Measurements from ENCODE around the gene DCAF16.

DNA sequence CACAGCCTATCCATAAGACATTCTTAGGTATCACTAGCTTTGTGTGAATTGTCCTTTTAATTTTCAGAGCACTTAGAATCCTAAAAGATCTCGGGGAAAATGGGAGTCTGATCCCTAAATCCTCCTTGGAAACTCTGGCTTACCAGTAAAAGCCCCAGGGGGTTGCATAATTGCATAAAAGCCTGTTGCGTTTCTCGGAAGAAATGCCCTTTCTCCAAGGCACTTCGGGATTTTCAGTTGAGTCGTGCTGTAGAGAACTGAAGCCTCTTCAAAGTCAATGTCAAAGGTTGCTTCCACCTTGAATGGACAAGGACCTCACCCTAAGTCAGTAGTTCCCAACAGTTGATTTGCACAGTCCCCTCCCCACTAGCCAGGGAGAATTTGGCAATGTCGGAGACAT lies 49.9 kb downstream of the DCAF16 start:
- TF ChIP-seq CTCF (IDR thresholded peaks at IDR 0.05): no peak
- no peak for TF ChIP-seq POLR2A (IDR thresholded peaks at IDR 0.05)

Data from testis (tissue), 2 donors.